Measurements from ENCODE around the gene GNAQ.
A peak's percentile ranks its signal among the peaks of the same experiment; 100 is the strongest.

Gene GNAQ

GRCh38 chr9:77978086-77978781 is 53.4 kb downstream of the GNAQ start:
- H3K27ac ChIP-seq = no peak overlapping the region
- TF ChIP-seq CTCF (IDR thresholded peaks at IDR 0.05) = no peak

GRCh38 chr9:77977210-77977611 is 54.4 kb downstream of the GNAQ start:
- Histone ChIP-seq H3K79me2 (peaks cover 11% of the 10 kb centered on the region), H3K36me3 (ENCODE audit: control insufficient read depth, insufficient read depth, low read length) (no peaks in the 10 kb centered on the region), H3K4me3 (ENCODE audit: low read depth, low read length) (no peak overlapping the region), H3K27ac (no peak overlapping the region), H3K9ac (no peak overlapping the region), H3K4me1 (peaks cover 4% of the 10 kb centered on the region), H3K27me3 (ENCODE audit: control insufficient read depth, insufficient read depth, low read length) (no peaks in the 10 kb centered on the region), H2AFZ (no peak overlapping the region), H3K4me2 (ENCODE audit: low read length) (no peak overlapping the region), H3K9me3 (ENCODE audit: control insufficient read depth, low read length) (no peaks in the 10 kb centered on the region)
- peak; percentile 26 for TF ChIP-seq CTCF (IDR thresholded peaks at IDR 0.05)

More at GRCh38 chr9:77978086-77978781, 53.4 kb downstream of the GNAQ start:
- peaks cover 10% of the 10 kb centered on the region for H3K79me2 ChIP-seq
- H3K4me3 ChIP-seq (ENCODE audit: low read depth, low read length) = no peak overlapping the region
- no peaks in the 10 kb centered on the region for H3K27me3 ChIP-seq (ENCODE audit: control insufficient read depth, insufficient read depth, low read length)
- H3K4me2 ChIP-seq (ENCODE audit: low read length) = no peak overlapping the region
- H3K9ac ChIP-seq = no peak overlapping the region
- no peaks in the 10 kb centered on the region for H3K9me3 ChIP-seq (ENCODE audit: control insufficient read depth, low read length)
- peaks cover 4% of the 10 kb centered on the region for H3K4me1 ChIP-seq
- H3K36me3 ChIP-seq (ENCODE audit: control insufficient read depth, insufficient read depth, low read length) = no peaks in the 10 kb centered on the region
- no peak overlapping the region for H2AFZ ChIP-seq

GRCh38 chr9:77975806-77976205 is 55.8 kb downstream of the GNAQ start:
- H3K27me3 ChIP-seq (ENCODE audit: control insufficient read depth, insufficient read depth, low read length) = no peaks in the 10 kb centered on the region
- no peaks in the 10 kb centered on the region for H3K4me1 ChIP-seq
- H3K9me3 ChIP-seq (ENCODE audit: control insufficient read depth, low read length) = no peaks in the 10 kb centered on the region
- no peak overlapping the region for H3K27ac ChIP-seq
- H3K9ac ChIP-seq = no peak overlapping the region
- H3K4me2 ChIP-seq (ENCODE audit: low read length) = no peak overlapping the region
- H3K4me3 ChIP-seq (ENCODE audit: low read depth, low read length) = no peak overlapping the region
- H3K36me3 ChIP-seq (ENCODE audit: control insufficient read depth, insufficient read depth, low read length) = no peaks in the 10 kb centered on the region
- no peak overlapping the region for H2AFZ ChIP-seq
- no peak for TF ChIP-seq CTCF (IDR thresholded peaks at IDR 0.05)
- H3K79me2 ChIP-seq = peaks cover 20% of the 10 kb centered on the region

GRCh38 chr9:77975036-77975435 is 56.6 kb downstream of the GNAQ start:
- no peaks in the 10 kb centered on the region for H3K9me3 ChIP-seq (ENCODE audit: control insufficient read depth, low read length)
- H2AFZ ChIP-seq = no peak overlapping the region
- no peak overlapping the region for H3K4me2 ChIP-seq (ENCODE audit: low read length)
- H3K27ac ChIP-seq = no peak overlapping the region
- H3K9ac ChIP-seq = no peak overlapping the region
- no peaks in the 10 kb centered on the region for H3K36me3 ChIP-seq (ENCODE audit: control insufficient read depth, insufficient read depth, low read length)
- H3K4me1 ChIP-seq = no peaks in the 10 kb centered on the region
- peaks cover 20% of the 10 kb centered on the region for H3K79me2 ChIP-seq
- H3K27me3 ChIP-seq (ENCODE audit: control insufficient read depth, insufficient read depth, low read length) = no peaks in the 10 kb centered on the region
- no peak overlapping the region for H3K4me3 ChIP-seq (ENCODE audit: low read depth, low read length)
- TF ChIP-seq CTCF (IDR thresholded peaks at IDR 0.05) = no peak

GRCh38 chr9:77974434-77974833 is 57.2 kb downstream of the GNAQ start:
- no peak for TF ChIP-seq CTCF (IDR thresholded peaks at IDR 0.05)
- H3K27ac ChIP-seq = no peak overlapping the region
- no peak overlapping the region for H3K9ac ChIP-seq
- no peak overlapping the region for H2AFZ ChIP-seq
- no peaks in the 10 kb centered on the region for H3K27me3 ChIP-seq (ENCODE audit: control insufficient read depth, insufficient read depth, low read length)
- H3K4me1 ChIP-seq = no peaks in the 10 kb centered on the region
- H3K9me3 ChIP-seq (ENCODE audit: control insufficient read depth, low read length) = no peaks in the 10 kb centered on the region
- H3K4me3 ChIP-seq (ENCODE audit: low read depth, low read length) = no peak overlapping the region
- H3K36me3 ChIP-seq (ENCODE audit: control insufficient read depth, insufficient read depth, low read length) = no peaks in the 10 kb centered on the region
- H3K4me2 ChIP-seq (ENCODE audit: low read length) = no peak overlapping the region
- H3K79me2 ChIP-seq = peaks cover 22% of the 10 kb centered on the region
